GM23338 (cell line): ENCODE measurements around the gene SEC22A. TPM values are rescaled to one million over a fixed set of nuclear protein-coding genes. Genes with fewer than 3 reads are reported as not detected.

Experiments
- ATAC-seq: fragments of 200-7000 bp; cut with Tn5 transposase; 3 replicates; pipeline ENCODE4 v1.9.1; 2020
- DNase-seq: peaks from one replicate; pipeline ENCODE4 v3.0.0-alpha.2; 2015; ENCODE audit warnings: low spot score
- H2AFZ ChIP-seq: fragments of 200-600 bp; sonication (generic); 2 replicates; pipeline ENCODE4 v1.8.0; 2016; ENCODE audit warnings: antibody characterized with exemption, mild to moderate bottlenecking, moderate library complexity
- H3F3A ChIP-seq: fragments of 200-600 bp; sonication (generic); replicated peaks from 2 replicates; pipeline ENCODE4 v1.8.0; 2017; ENCODE audit warnings: antibody characterized with exemption, mixed run types, low read depth
- H3K27ac ChIP-seq: fragments of 200-600 bp; sonication (generic); 2 replicates; pipeline ENCODE4 v1.6.1; 2016; ENCODE audit warnings: low read depth
- H3K27me3 ChIP-seq: fragments of 200-600 bp; sonication (generic); 2 replicates; pipeline ENCODE4 v1.8.0; 2016; ENCODE audit warnings: mild to moderate bottlenecking, mixed run types, moderate library complexity; ENCODE audit not compliant: insufficient read depth
- H3K36me3 ChIP-seq: fragments of 200-600 bp; sonication (generic); 2 replicates; pipeline ENCODE4 v1.8.0; 2016; ENCODE audit warnings: mild to moderate bottlenecking; ENCODE audit not compliant: insufficient read depth
- H3K4me1 ChIP-seq: fragments of 200-600 bp; sonication (generic); 2 replicates; pipeline ENCODE4 v1.8.0; 2016; ENCODE audit warnings: mild to moderate bottlenecking, moderate library complexity; ENCODE audit not compliant: insufficient read depth
- H3K4me2 ChIP-seq: fragments of 200-600 bp; sonication (generic); 2 replicates; pipeline ENCODE4 v1.7.1; 2017; ENCODE audit warnings: mixed run types
- H3K4me3 ChIP-seq: fragments of 200-600 bp; sonication (generic); 2 replicates; pipeline ENCODE4 v1.6.1; 2016; ENCODE audit warnings: mixed run types
- H3K79me2 ChIP-seq: fragments of 200-600 bp; sonication (generic); replicated peaks from 2 replicates; pipeline ENCODE4 v1.8.0; 2017; ENCODE audit warnings: mild to moderate bottlenecking; ENCODE audit not compliant: insufficient read depth
- H3K9me2 ChIP-seq: fragments of 200-600 bp; sonication (generic); 2 replicates; pipeline ENCODE4 v1.8.0; 2017; ENCODE audit not compliant: insufficient read depth
- H4K20me1 ChIP-seq: fragments of 200-600 bp; sonication (generic); replicated peaks from 2 replicates; pipeline ENCODE4 v1.8.0; 2017; ENCODE audit warnings: mild to moderate bottlenecking; ENCODE audit not compliant: insufficient read depth
- H3K27ac Mint-ChIP-seq: 2 replicates; pipeline ENCODE4 v1.8.0; 2020; ENCODE audit warnings: inconsistent platforms, mild to moderate bottlenecking, moderate library complexity, mixed read lengths
- H3K27me3 Mint-ChIP-seq: 3 replicates; pipeline ENCODE4 v1.8.0; 2022; ENCODE audit warnings: low read depth, mild to moderate bottlenecking, moderate library complexity, mixed read lengths, inconsistent platforms; ENCODE audit not compliant: insufficient read depth, poor library complexity
- H3K36me3 Mint-ChIP-seq: 3 replicates; pipeline ENCODE4 v1.8.0; 2021; ENCODE audit warnings: low read depth, mild to moderate bottlenecking, inconsistent platforms, moderate library complexity, mixed read lengths
- H3K4me1 Mint-ChIP-seq: 3 replicates; pipeline ENCODE4 v1.8.0; 2020; ENCODE audit warnings: mild to moderate bottlenecking, inconsistent platforms, mixed read lengths
- H3K4me3 Mint-ChIP-seq: 3 replicates; pipeline ENCODE4 v1.8.0; 2021; ENCODE audit warnings: moderate library complexity, mild to moderate bottlenecking, inconsistent platforms, mixed read lengths
- H3K9me3 Mint-ChIP-seq: 3 replicates; pipeline ENCODE4 v1.8.0; 2020; ENCODE audit warnings: moderate library complexity, mild to moderate bottlenecking, inconsistent platforms, mixed read lengths
- CREB1 ChIP-seq: fragments of 250-450 bp; sonication (Bioruptor Pico); IDR thresholded peaks from 2 replicates; pipeline ENCODE4 v1.5.0; 2020; ENCODE audit warnings: low read depth, mild to moderate bottlenecking, moderate library complexity
- CTCF ChIP-seq, 2 experiments: fragments of 200-600 bp in 1 of 2; sonication (generic) in 1 of 2; conservative IDR thresholded peaks; 2 replicates each; pipeline versions ENCODE4 v1.5.1 to v1.6.1; 2016 to 2017; ENCODE audit warnings: antibody characterized with exemption in 2 of 2, low read depth in 2 of 2, mild to moderate bottlenecking in 2 of 2, moderate library complexity in 1 of 2
- ETS1 ChIP-seq: IDR thresholded peaks from 2 replicates; pipeline ENCODE4 v1.6.1; 2016; ENCODE audit warnings: antibody characterized with exemption
- EZH2 ChIP-seq: fragments of 200-600 bp; sonication (generic); IDR thresholded peaks from one replicate; pipeline ENCODE4 v1.8.0; 2017; ENCODE audit warnings: antibody characterized with exemption, mild to moderate bottlenecking, low read depth; ENCODE audit not compliant: unreplicated experiment
- NANOG ChIP-seq: IDR thresholded peaks from 2 replicates; pipeline ENCODE4 v1.6.1; 2016; ENCODE audit warnings: antibody characterized with exemption, borderline replicate concordance
- POLR2AphosphoS5 ChIP-seq: IDR thresholded peaks from 2 replicates; pipeline ENCODE4 v1.6.1; 2016; ENCODE audit warnings: antibody characterized with exemption, low read depth
- REST ChIP-seq: IDR thresholded peaks from one replicate; pipeline ENCODE4 v1.6.1; 2018; ENCODE audit warnings: antibody characterized with exemption; ENCODE audit not compliant: unreplicated experiment
- STAT1 ChIP-seq: IDR thresholded peaks from one replicate; pipeline ENCODE4 v1.6.1; 2016; ENCODE audit warnings: antibody characterized with exemption; ENCODE audit not compliant: unreplicated experiment
- ZNF114 ChIP-seq: fragments of 250-450 bp; sonication (Bioruptor Pico); IDR thresholded peaks from 2 replicates; pipeline ENCODE4 v1.5.0; 2020; ENCODE audit warnings: mild to moderate bottlenecking, moderate library complexity
- ZNF331 ChIP-seq: fragments of 250-450 bp; sonication (Bioruptor Pico); IDR thresholded peaks from 2 replicates; pipeline ENCODE4 v1.5.0; 2020; ENCODE audit warnings: low read depth, mild to moderate bottlenecking, moderate library complexity
- ZNF462 ChIP-seq: fragments of 250-450 bp; sonication (Bioruptor Pico); IDR thresholded peaks from 2 replicates; pipeline ENCODE4 v1.5.0; 2020; ENCODE audit warnings: mild to moderate bottlenecking, moderate library complexity
- polyA plus RNA-seq: library from polyadenylated mRNA; unstranded; fragments of >200 nt; fragmentation: Nextera tagmentation; extraction: Ambion mirVana; gene quantifications from 2 replicates; pipeline ENCODE4 v1.2.1, GENCODE V29; 2016
- total RNA-seq: library from RNA; depleted of rRNA; stranded (reverse); fragments of >200 nt; shearing (Covaris generic); gene quantifications from 2 replicates; pipeline ENCODE4 v1.2.3, GENCODE V29; 2014

SEC22A gene
- total and polyA plus RNA-seq, 2 experiments from 2014 or later = 11.2 to 24.1 TPM

- H3K9me3 Mint-ChIP-seq = no peaks in the 10 kb centered on the region
- Histone ChIP-seq H3K27me3 (no peaks in the 10 kb centered on the region), H2AFZ (no peak overlapping the region), H3K4me1 (peaks cover 60% of the 10 kb centered on the region), H3F3A (peaks cover 22% of the 10 kb centered on the region), H3K27ac (no peak overlapping the region), H3K4me3 (no peak overlapping the region), H3K79me2 (peaks cover 8% of the 10 kb centered on the region), H4K20me1 (no peaks in the 10 kb centered on the region), H3K36me3 (no peaks in the 10 kb centered on the region), H3K4me2 (peak overlapping the region; percentile 13), H3K9me2 (no peaks in the 10 kb centered on the region)
- peak overlapping the region; percentile 61; the same call in 2 of the 3 replicates for H3K4me3 Mint-ChIP-seq
- DNase-seq (no peak), ATAC-seq (no peak)
- peaks cover 77% of the 10 kb centered on the region for H3K4me1 Mint-ChIP-seq
- H3K27ac Mint-ChIP-seq = no peak overlapping the region; the same call in 1 of the 2 replicates
- TF ChIP-seq POLR2AphosphoS5 = no peak
- TF ChIP-seq ZNF462 (CRISPR knock-in tag) = no peak
- no peak for TF ChIP-seq ZNF331 (CRISPR knock-in tag)
- TF ChIP-seq CREB1 (CRISPR knock-in tag) = no peak
- no peak for TF ChIP-seq STAT1
- no peak for TF ChIP-seq CTCF (conservative IDR thresholded peaks at IDR 0.05; ENCODE audit: low read depth in 2 of 2)
- no peak for TF ChIP-seq ETS1
- no peak for TF ChIP-seq ZNF114
- no peak for TF ChIP-seq NANOG
- TF ChIP-seq EZH2 = no peak
- TF ChIP-seq REST = no peak
- H3K36me3 Mint-ChIP-seq = peaks cover 8% of the 10 kb centered on the region
- peaks cover 26% of the 10 kb centered on the region for H3K27me3 Mint-ChIP-seq
Observed at GRCh38 chr3:123312331-123313265, 110.9 kb downstream of the SEC22A start.
